Endodermal cell (in vitro differentiated cells): Measurements from ENCODE around the gene SLIT3. TPM values are rescaled to one million over a fixed set of nuclear protein-coding genes. Genes with fewer than 3 reads are reported as not detected.

Experiments used
- DNase-seq: peaks from one replicate; pipeline ENCODE4 v3.0.0-alpha.2; 2017
- H3K27ac ChIP-seq: 2 replicates; pipeline ENCODE4 v1.5.1; 2013; ENCODE audit warnings: mild to moderate bottlenecking, low read depth, low read length, moderate library complexity
- H3K27me3 ChIP-seq: 2 replicates; pipeline ENCODE4 v1.6.1; 2013; ENCODE audit warnings: mild to moderate bottlenecking, low read length, moderate library complexity; ENCODE audit not compliant: insufficient read depth, control insufficient read depth, poor library complexity, severe bottlenecking
- H3K36me3 ChIP-seq: 2 replicates; pipeline ENCODE4 v1.7.0; 2013; ENCODE audit warnings: mild to moderate bottlenecking, low read length, moderate library complexity; ENCODE audit not compliant: control insufficient read depth, insufficient read depth
- H3K4me1 ChIP-seq: one replicate; pipeline ENCODE4 v1.7.0; 2013; ENCODE audit warnings: low read length; ENCODE audit not compliant: control insufficient read depth, insufficient read depth
- H3K4me3 ChIP-seq: 2 replicates; pipeline ENCODE4 v1.5.1; 2013; ENCODE audit warnings: mild to moderate bottlenecking, low read length, moderate library complexity
- H3K9ac ChIP-seq: 2 replicates; pipeline ENCODE4 v1.6.1; 2013; ENCODE audit warnings: mild to moderate bottlenecking, low read length, moderate library complexity; ENCODE audit not compliant: poor library complexity, severe bottlenecking; ENCODE audit errors: extremely low read depth
- H3K9me3 ChIP-seq: 2 replicates; pipeline ENCODE4 v1.6.1; 2013; ENCODE audit warnings: mild to moderate bottlenecking, low read length, moderate library complexity; ENCODE audit not compliant: control insufficient read depth
- H3K27ac Mint-ChIP-seq: 2 replicates; pipeline ENCODE4 v1.8.0; 2020; ENCODE audit warnings: mixed read lengths
- H3K27me3 Mint-ChIP-seq: 2 replicates; pipeline ENCODE4 v1.8.0; 2021; ENCODE audit warnings: mild to moderate bottlenecking, mixed read lengths; ENCODE audit not compliant: insufficient read depth
- H3K36me3 Mint-ChIP-seq: 2 replicates; pipeline ENCODE4 v1.8.0; 2020; ENCODE audit warnings: low read depth, mixed read lengths
- H3K4me1 Mint-ChIP-seq: 2 replicates; pipeline ENCODE4 v1.8.0; 2020; ENCODE audit warnings: mixed read lengths
- H3K4me3 Mint-ChIP-seq: 2 replicates; pipeline ENCODE4 v1.8.0; 2020; ENCODE audit warnings: mild to moderate bottlenecking, moderate library complexity, mixed read lengths
- H3K9me3 Mint-ChIP-seq: 2 replicates; pipeline ENCODE4 v1.8.0; 2020; ENCODE audit warnings: mild to moderate bottlenecking, mixed read lengths
- WGBS, 2 experiments: methylation state at CpG; one replicate each; pipeline versions ENCODE4 v1.1.5 to v1.1.7; 2013; ENCODE audit warnings: missing lambda C conversion rate in 2 of 2, mixed read lengths in 1 of 2; ENCODE audit not compliant: insufficient coverage in 1 of 2, insufficient read length in 1 of 2; 5-methylcytosine and 5-hydroxymethylcytosine counted together
- total RNA-seq, 2 donors: library from RNA; stranded (reverse); fragmentation: NEBNext Ultra II Directional in 1 of 2; extraction: Animal tissue kit (Norgen Biotek cat#: 25700) in 1 of 2; gene quantifications; 2 replicates in 1 of 2; 3 replicates in 1 of 2; pipeline ENCODE4 v1.2.1, GENCODE V29; 2021
- TF ChIP-seq, protein P1 (sequence below): fragments of 200-600 bp; sonication (generic); conservative IDR thresholded peaks from 2 replicates; pipeline ENCODE4 v1.5.0; 2021; ENCODE audit warnings: antibody characterized with exemption, mild to moderate bottlenecking

SLIT3 gene
- total RNA-seq, 2 donors from 2014 or later = 2.5 to 3.4 TPM

DNA sequence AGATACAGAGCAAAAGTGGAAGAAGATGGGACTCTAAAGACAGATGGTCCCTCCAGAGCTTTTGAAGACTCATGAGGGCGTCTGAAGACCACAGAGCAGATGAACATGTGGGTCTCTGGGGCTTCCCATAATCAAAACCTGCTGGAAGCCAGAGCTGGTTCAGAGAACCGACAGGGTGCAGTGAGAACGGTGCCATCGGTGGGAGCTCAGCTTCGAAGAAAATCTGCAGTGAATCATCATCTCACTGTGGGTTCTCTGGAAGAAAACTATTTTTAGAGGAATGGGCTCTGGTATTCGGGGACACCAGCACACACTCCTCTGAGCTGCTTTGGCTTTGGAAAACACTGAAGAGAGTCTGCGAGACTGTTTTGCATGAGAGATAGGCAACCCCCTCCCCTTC, 499.4 kb downstream of the SLIT3 start:
- Mint-ChIP-seq H3K4me1 (peaks cover 5% of the 10 kb centered on the region), H3K27me3 (peaks cover 29% of the 10 kb centered on the region), H3K4me3 (no peak overlapping the region), H3K36me3 (no peaks in the 10 kb centered on the region), H3K27ac (no peak overlapping the region), H3K9me3 (no peaks in the 10 kb centered on the region)
- Histone ChIP-seq H3K9ac (no peak overlapping the region), H3K36me3 (no peaks in the 10 kb centered on the region), H3K9me3 (no peaks in the 10 kb centered on the region), H3K4me3 (no peak overlapping the region), H3K27me3 (no peaks in the 10 kb centered on the region), H3K4me1 (no peaks in the 10 kb centered on the region), H3K27ac (no peak overlapping the region)
- DNase-seq = no peak
- TF ChIP-seq, protein P1, sequence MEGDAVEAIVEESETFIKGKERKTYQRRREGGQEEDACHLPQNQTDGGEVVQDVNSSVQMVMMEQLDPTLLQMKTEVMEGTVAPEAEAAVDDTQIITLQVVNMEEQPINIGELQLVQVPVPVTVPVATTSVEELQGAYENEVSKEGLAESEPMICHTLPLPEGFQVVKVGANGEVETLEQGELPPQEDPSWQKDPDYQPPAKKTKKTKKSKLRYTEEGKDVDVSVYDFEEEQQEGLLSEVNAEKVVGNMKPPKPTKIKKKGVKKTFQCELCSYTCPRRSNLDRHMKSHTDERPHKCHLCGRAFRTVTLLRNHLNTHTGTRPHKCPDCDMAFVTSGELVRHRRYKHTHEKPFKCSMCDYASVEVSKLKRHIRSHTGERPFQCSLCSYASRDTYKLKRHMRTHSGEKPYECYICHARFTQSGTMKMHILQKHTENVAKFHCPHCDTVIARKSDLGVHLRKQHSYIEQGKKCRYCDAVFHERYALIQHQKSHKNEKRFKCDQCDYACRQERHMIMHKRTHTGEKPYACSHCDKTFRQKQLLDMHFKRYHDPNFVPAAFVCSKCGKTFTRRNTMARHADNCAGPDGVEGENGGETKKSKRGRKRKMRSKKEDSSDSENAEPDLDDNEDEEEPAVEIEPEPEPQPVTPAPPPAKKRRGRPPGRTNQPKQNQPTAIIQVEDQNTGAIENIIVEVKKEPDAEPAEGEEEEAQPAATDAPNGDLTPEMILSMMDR = no peak
- WGBS, 2 experiments = 88 to 92% methylated on average over 5 to 7 of the region's 7 CpGs

DNA sequence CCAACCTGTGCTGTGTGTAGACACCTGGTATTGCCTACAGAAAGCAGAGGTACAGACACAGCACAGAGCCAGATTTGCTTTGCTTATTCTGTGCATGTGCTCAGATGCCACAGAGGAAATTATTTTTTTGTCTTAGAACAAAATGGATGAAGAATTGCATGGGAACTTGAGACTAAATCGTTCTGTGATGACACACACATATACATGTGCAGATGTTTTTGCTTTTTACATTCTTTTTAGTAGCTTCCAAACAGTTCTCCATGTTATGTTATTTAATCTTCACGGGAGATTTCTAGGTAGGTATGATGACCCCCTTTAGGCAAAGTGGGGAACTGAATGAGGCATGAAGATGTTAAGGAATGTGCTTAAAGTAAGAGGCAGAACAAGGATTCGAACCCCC, 500.2 kb downstream of the SLIT3 start:
- no peaks in the 10 kb centered on the region for H3K36me3 Mint-ChIP-seq

DNA sequence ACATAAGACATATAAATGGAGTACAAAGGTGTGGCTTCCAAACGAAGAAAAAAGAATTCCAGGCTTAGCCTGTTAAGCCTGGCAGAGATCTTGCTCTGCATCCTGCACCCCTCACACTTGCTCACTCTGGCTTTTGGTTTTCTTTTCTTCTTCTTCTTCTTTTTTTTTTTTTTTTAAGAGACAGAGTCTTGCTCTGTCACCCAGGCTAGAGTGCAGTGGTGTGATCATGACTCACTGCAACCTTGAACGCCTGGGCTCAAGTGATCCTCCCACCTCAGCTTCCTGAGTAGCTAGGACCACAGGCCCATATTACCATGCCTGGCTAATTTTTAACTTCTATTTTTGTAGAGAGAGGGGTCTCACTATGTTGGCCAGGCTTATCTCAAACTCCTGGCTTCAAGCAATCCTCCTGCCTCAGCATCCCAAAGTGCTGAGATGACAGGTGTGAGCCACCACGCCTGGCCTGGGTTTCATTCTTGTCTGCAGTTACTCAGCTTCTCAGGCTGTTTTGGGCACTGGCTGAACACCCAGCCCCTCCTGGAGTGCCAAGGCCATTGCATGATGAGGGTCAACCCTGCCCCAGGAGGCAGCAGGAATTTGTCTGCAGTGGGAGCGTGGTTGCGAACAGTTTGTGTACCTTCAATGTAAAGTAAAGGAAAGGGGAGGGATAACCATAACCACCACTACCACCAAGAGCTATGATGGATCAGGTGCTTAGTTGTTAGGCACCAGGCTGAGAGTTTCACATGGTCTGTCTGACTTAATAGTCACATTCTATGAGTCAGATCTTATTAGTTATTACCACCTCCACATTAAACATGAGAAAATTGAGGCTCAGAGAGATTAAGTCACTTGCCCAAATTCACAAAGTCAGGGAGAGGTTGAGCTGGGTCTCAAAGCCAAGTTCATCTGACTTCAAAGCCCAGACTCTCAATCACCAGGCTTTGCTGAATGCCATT, 502.6 kb downstream of the SLIT3 start:
- H3K9me3 ChIP-seq = no peaks in the 10 kb centered on the region
- 87 to 92% methylated on average over 3 to 4 of the region's 5 CpGs for WGBS, 2 experiments
- H3K36me3 Mint-ChIP-seq = no peaks in the 10 kb centered on the region
- peaks cover 17% of the 10 kb centered on the region for H3K27me3 Mint-ChIP-seq
- no peak overlapping the region for H3K27ac ChIP-seq
- H3K4me1 Mint-ChIP-seq = peaks cover 4% of the 10 kb centered on the region
- no peaks in the 10 kb centered on the region for H3K36me3 ChIP-seq
- no peaks in the 10 kb centered on the region for H3K9me3 Mint-ChIP-seq
- no peak overlapping the region for H3K27ac Mint-ChIP-seq
- no peak overlapping the region for H3K4me3 Mint-ChIP-seq
- H3K4me3 ChIP-seq = no peak overlapping the region
- TF ChIP-seq, protein P1 = no peak
- no peak for DNase-seq
- H3K4me1 ChIP-seq = no peaks in the 10 kb centered on the region
- H3K27me3 ChIP-seq = no peaks in the 10 kb centered on the region
- H3K9ac ChIP-seq = no peak overlapping the region

More for the DNA sequence above, 500.2 kb downstream of the SLIT3 start:
- H3K27ac ChIP-seq = no peak overlapping the region
- peaks cover 29% of the 10 kb centered on the region for H3K27me3 Mint-ChIP-seq
- no peak overlapping the region for H3K27ac Mint-ChIP-seq
- WGBS, 2 experiments = 90 to 100% methylated on average over 1 to 3 of the region's 3 CpGs
- H3K4me3 Mint-ChIP-seq = no peak overlapping the region
- TF ChIP-seq, protein P1 = peak; percentile 40
- H3K4me1 ChIP-seq = no peaks in the 10 kb centered on the region
- no peaks in the 10 kb centered on the region for H3K9me3 Mint-ChIP-seq
- no peaks in the 10 kb centered on the region for H3K27me3 ChIP-seq
- H3K36me3 ChIP-seq = no peaks in the 10 kb centered on the region
- no peaks in the 10 kb centered on the region for H3K9me3 ChIP-seq
- no peak for DNase-seq
- H3K4me3 ChIP-seq = no peak overlapping the region
- H3K4me1 Mint-ChIP-seq = peaks cover 4% of the 10 kb centered on the region
- H3K9ac ChIP-seq = no peak overlapping the region
